ENCODE results near the gene PDS5B. TPM values are rescaled to one million over a fixed set of nuclear protein-coding genes. Genes with fewer than 3 reads are reported as not detected.

The PDS5B gene
- total RNA-seq, 1 donor from 2014 or later = 49.4 TPM

- no peak for DNase-seq (ENCODE audit: extremely low spot score in 2 of 2)
- no peaks in the 10 kb centered on the region for H3K9me3 ChIP-seq
Observed at GRCh38 chr13:32657309-32657708, 71.1 kb downstream of the PDS5B start.

DNA sequence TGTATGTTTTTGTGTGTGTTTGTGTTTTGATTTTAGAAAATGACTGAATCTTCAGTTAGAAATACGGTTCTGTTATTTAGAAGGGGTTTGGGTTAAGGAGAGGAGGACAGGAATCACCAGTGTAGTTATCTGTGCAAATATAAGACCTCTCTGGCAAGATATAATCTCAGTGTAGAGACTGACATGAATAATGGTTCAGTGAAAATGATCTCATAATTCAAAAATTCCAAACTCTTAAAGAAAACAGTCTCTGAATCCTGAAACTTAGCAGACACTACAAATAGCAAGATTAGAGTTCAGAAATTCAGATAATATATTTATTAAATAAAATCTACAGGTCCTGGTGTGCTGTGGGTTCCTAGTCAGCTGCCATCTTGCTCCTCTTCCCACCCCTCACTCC lies 73.5 kb downstream of the PDS5B start:
- Histone ChIP-seq H3K27ac (no peak overlapping the region), H3K27me3 (no peaks in the 10 kb centered on the region), H3K9me3 (no peaks in the 10 kb centered on the region), H3K4me3 (no peak overlapping the region), H3K4me1 (peaks cover 4% of the 10 kb centered on the region), H3K36me3 (no peaks in the 10 kb centered on the region)
- no peak for TF ChIP-seq POLR2A (IDR thresholded peaks at IDR 0.05)
- TF ChIP-seq CTCF (IDR thresholded peaks at IDR 0.05) = no peak
- no peak for TF ChIP-seq POLR2AphosphoS5 (IDR thresholded peaks at IDR 0.05; ENCODE audit: insufficient read depth in 1 of 2, low read depth in 1 of 2)
- no peak for DNase-seq (ENCODE audit: extremely low spot score in 2 of 2)
- intact Hi-C loops (cut with DNase I) = no loop called here

More at GRCh38 chr13:32657309-32657708, 71.1 kb downstream of the PDS5B start:
- intact Hi-C loops (cut with DNase I) = no loop called here
- no peak for TF ChIP-seq CTCF (IDR thresholded peaks at IDR 0.05)
- TF ChIP-seq POLR2A (IDR thresholded peaks at IDR 0.05) = no peak
- TF ChIP-seq POLR2AphosphoS5 (IDR thresholded peaks at IDR 0.05; ENCODE audit: insufficient read depth in 1 of 2, low read depth in 1 of 2) = no peak
- Histone ChIP-seq H3K4me3 (no peak overlapping the region), H3K36me3 (no peaks in the 10 kb centered on the region), H3K27ac (no peak overlapping the region), H3K27me3 (no peaks in the 10 kb centered on the region), H3K4me1 (peaks cover 4% of the 10 kb centered on the region)

- Histone ChIP-seq H3K9me3 (no peaks in the 10 kb centered on the region), H3K4me1 (peaks cover 4% of the 10 kb centered on the region), H3K36me3 (no peaks in the 10 kb centered on the region), H3K27ac (no peak overlapping the region), H3K27me3 (no peaks in the 10 kb centered on the region), H3K4me3 (no peak overlapping the region)
- no peak for TF ChIP-seq POLR2A (IDR thresholded peaks at IDR 0.05)
- TF ChIP-seq CTCF (IDR thresholded peaks at IDR 0.05) = no peak
- intact Hi-C loops (cut with DNase I) = no loop called here
- DNase-seq (ENCODE audit: extremely low spot score in 2 of 2) = no peak
Observed at GRCh38 chr13:32660227-32660626, 74.0 kb downstream of the PDS5B start.

DNA sequence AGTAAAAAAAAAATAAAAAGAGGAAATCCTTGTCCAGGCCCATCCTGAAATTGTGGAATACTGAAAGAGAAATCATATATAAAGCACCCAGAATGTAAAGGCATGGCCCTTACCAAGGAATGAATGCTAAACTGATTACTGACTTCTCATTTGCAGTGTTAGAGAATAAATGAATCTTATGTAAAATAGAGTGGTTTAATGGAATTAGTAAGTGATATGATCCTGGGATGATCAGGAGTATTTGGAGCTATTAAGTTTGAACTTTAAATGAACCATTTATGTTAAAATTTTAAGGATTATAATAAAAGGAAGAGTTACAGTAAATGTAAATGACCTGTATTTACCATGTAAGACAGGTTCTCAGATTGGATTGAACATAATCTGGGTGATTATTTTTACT lies 75.4 kb downstream of the PDS5B start:
- H3K9me3 ChIP-seq = no peaks in the 10 kb centered on the region
- H3K4me1 ChIP-seq = peaks cover 4% of the 10 kb centered on the region
- no peaks in the 10 kb centered on the region for H3K27me3 ChIP-seq
- H3K27ac ChIP-seq = no peak overlapping the region
- H3K36me3 ChIP-seq = no peaks in the 10 kb centered on the region
- DNase-seq (ENCODE audit: extremely low spot score in 2 of 2) = no peak
- no peak for TF ChIP-seq CTCF (IDR thresholded peaks at IDR 0.05)
- no peak for TF ChIP-seq POLR2A (IDR thresholded peaks at IDR 0.05)
- no peak for TF ChIP-seq POLR2AphosphoS5 (IDR thresholded peaks at IDR 0.05; ENCODE audit: insufficient read depth in 1 of 2, low read depth in 1 of 2)
- intact Hi-C loops (cut with DNase I) = no loop called here
- no peak overlapping the region for H3K4me3 ChIP-seq

- Histone ChIP-seq H3K27ac (no peak overlapping the region), H3K27me3 (no peaks in the 10 kb centered on the region), H3K9me3 (no peaks in the 10 kb centered on the region), H3K4me3 (no peak overlapping the region), H3K36me3 (no peaks in the 10 kb centered on the region), H3K4me1 (peaks cover 4% of the 10 kb centered on the region)
- intact Hi-C loops (cut with DNase I) = no loop called here
- TF ChIP-seq POLR2AphosphoS5 (IDR thresholded peaks at IDR 0.05; ENCODE audit: insufficient read depth in 1 of 2, low read depth in 1 of 2) (no peak), CTCF (IDR thresholded peaks at IDR 0.05) (no peak), POLR2A (IDR thresholded peaks at IDR 0.05) (no peak)
- DNase-seq (ENCODE audit: extremely low spot score in 2 of 2) = no peak
Observed at GRCh38 chr13:32663660-32664059, 77.4 kb downstream of the PDS5B start.
